ENCODE measurements around the gene NR4A1. TPM values are rescaled to one million over a fixed set of nuclear protein-coding genes. Genes with fewer than 3 reads are reported as not detected.

The NR4A1 gene
- total and polyA plus RNA-seq, 7 experiments from 2014 or later = 0.28 to 279 (median 1.1) TPM

GRCh38 chr12:52005903-52006703, 45.1 kb upstream of the NR4A1 start:
- no peaks in the 10 kb centered on the region for H3K27me3 ChIP-seq (ENCODE audit: control insufficient read depth in 2 of 2, insufficient read depth in 2 of 2, low read length in 2 of 2)
- peak overlapping the region; percentile 49 for H3K27ac ChIP-seq (ENCODE audit: low read depth, low read length)
- Mint-ChIP-seq H3K4me1 (peaks cover 6 to 28% (median 20%) of the 10 kb centered on the region in 7 donors), H3K36me3 (peaks cover 0 to 16% (median under 1%) of the 10 kb centered on the region in 5 donors), H3K4me3 (peak overlapping the region; percentile 77 to 91 (median 84)), H3K9me3 (no peaks in the 10 kb centered on the region), H3K27me3 (peaks cover 0 to 45% (median 0%) of the 10 kb centered on the region in 5 donors), H3K27ac (peak overlapping the region in 8 of 9 donors; percentile 6 to 95 (median 89))
- peaks cover 0 to 11% of the 10 kb centered on the region in 2 donors for H3K4me1 ChIP-seq (ENCODE audit: control insufficient read depth in 2 of 2, insufficient read depth in 2 of 2, low read length in 2 of 2)
- DNase-seq (peak in 1 of 9 donors; percentile 23), ATAC-seq (peak; percentile 49)
- peaks cover 0 to 3% (median 0%) of the 10 kb centered on the region in 3 experiments for H3K9me3 ChIP-seq (ENCODE audit: control insufficient read depth in 2 of 3, low read length in 3 of 3)
- H3K4me3 ChIP-seq (ENCODE audit: low read length) = no peak overlapping the region
- POLR2A ChIA-PET = interaction anchor here (0.7 to 10.3 kb wide), 7 partner anchors 14 to 91 kb away, joined by 3 to 162 read pairs (median 3); partner anchors contain the start of genes ATG101 and NR4A1
- CTCF ChIA-PET = interaction anchor here (0.6 to 13.0 kb wide), 4 partner anchors 12 to 79 kb away, joined by 3 to 316 read pairs (median 4); no protein-coding TSS in a partner anchor
- intact Hi-C loops (cut with micrococcal nuclease) = loop anchor here (1.0 to 2.0 kb wide), 6 partner anchors 13 to 120 kb away; partner anchors contain the start of genes NR4A1 (in 2 of the 2) and ACVR1B (in 1 of the 2)
- H3K36me3 ChIP-seq (ENCODE audit: control insufficient read depth in 2 of 3, insufficient read depth in 3 of 3, low read length in 3 of 3) = peaks cover 0 to 16% (median 0%) of the 10 kb centered on the region in 3 experiments

GRCh38 chr12:52006726-52007157, 44.5 kb upstream of the NR4A1 start, which contains the start of gene TAMALIN:
TAMALIN (plus strand) TSS chr12:52006946; CDS start chr12:52007020, 74 bp downstream.
- peak within 1 kb of the TSS; percentile 82 for H3K4me3 ChIP-seq (ENCODE audit: low read length)
- CTCF ChIA-PET = interaction anchor here (0.8 to 13.0 kb wide), 3 partner anchors 13 to 79 kb away, joined by 3 to 316 read pairs (median 4); no protein-coding TSS in a partner anchor
- ATAC-seq (peak; percentile 81), DNase-seq (peak; percentile 80 to 87 (median 83))
- H3K36me3 Mint-ChIP-seq = peaks cover 0 to 21% (median 7%) of the 10 kb centered on the region in 5 donors
- H3K4me1 ChIP-seq (ENCODE audit: control insufficient read depth in 2 of 2, insufficient read depth in 2 of 2, low read length in 2 of 2) = peaks cover 0 to 11% of the 10 kb centered on the region in 2 donors
- peaks cover 0 to 3% (median 0%) of the 10 kb centered on the region in 3 experiments for H3K9me3 ChIP-seq (ENCODE audit: control insufficient read depth in 2 of 3, low read length in 3 of 3)
- H3K27me3 ChIP-seq (ENCODE audit: control insufficient read depth in 2 of 2, insufficient read depth in 2 of 2, low read length in 2 of 2) = no peaks in the 10 kb centered on the region
- peaks cover 0 to 22% (median 0%) of the 10 kb centered on the region in 3 experiments for H3K36me3 ChIP-seq (ENCODE audit: control insufficient read depth in 2 of 3, insufficient read depth in 3 of 3, low read length in 3 of 3)
- peak within 1 kb of the TSS; percentile 86 to 96 (median 91) for H3K4me3 Mint-ChIP-seq
- no peaks in the 10 kb centered on the region for H3K9me3 Mint-ChIP-seq
- H3K4me1 Mint-ChIP-seq = peaks cover 6 to 28% (median 20%) of the 10 kb centered on the region in 7 donors
- intact Hi-C loops (cut with micrococcal nuclease) = loop anchor here (1.0 to 2.0 kb wide), 6 partner anchors 13 to 120 kb away; partner anchors contain the start of genes NR4A1 (in 2 of the 2) and ACVR1B (in 1 of the 2)
- POLR2A ChIA-PET = interaction anchor here (0.7 to 10.3 kb wide), 8 partner anchors 15 to 92 kb away, joined by 3 to 162 read pairs (median 4); partner anchors contain the start of genes ATG101 and NR4A1
- H3K27ac Mint-ChIP-seq = peak within 1 kb of the TSS; percentile 77 to 98 (median 94)
- peaks cover 0 to 45% (median 0%) of the 10 kb centered on the region in 5 donors for H3K27me3 Mint-ChIP-seq
- peak within 1 kb of the TSS; percentile 92 for H3K27ac ChIP-seq (ENCODE audit: low read depth, low read length)

DNA sequence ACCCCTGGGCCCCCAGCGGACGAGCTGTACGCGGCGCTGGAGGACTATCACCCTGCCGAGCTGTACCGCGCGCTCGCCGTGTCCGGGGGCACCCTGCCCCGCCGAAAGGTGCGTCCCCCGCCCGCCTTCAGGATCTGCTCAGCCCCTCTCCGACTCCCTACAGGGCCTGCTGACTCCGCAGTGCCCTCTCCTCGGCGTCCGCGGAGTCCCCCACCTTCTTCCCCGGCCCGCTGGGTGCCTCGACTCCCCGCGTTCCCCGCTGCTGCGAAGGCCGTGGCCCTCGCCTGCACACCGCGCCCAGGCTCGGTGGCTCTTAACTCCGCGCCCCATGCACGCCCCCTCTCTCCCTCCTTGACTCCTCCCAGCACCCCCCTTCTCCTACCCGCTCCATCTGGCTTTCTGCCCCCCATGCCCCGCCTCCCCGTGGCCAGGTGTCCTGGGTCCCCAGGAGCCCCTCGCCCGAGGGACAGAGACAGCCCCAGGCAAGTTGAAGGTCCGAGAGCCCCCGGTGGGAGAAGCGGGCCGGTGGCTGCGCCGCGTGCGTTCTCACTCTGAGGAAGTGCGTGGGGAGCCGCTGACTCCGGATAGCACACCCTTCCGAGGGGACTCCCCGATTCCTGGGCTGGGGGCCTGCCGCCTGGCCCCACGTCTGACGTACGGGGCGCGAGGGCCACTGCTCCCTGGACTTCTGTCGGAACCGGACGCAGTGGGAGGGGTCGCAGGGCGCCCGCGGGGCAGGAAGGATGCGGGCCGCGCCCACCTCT, 43.9 kb upstream of the NR4A1 start:
- peak overlapping the region; percentile 82 for H3K4me3 ChIP-seq (ENCODE audit: low read length)
- DNase-seq (peak; percentile 54 to 77 (median 74)), ATAC-seq (peak; percentile 64)
- H3K36me3 ChIP-seq (ENCODE audit: control insufficient read depth in 2 of 3, insufficient read depth in 3 of 3, low read length in 3 of 3) = peaks cover 0 to 26% (median 0%) of the 10 kb centered on the region in 3 experiments
- ChIA-PET CTCF (interaction anchor here (0.8 to 13.0 kb wide), 4 partner anchors 14 to 78 kb away, joined by 3 to 316 read pairs (median 4); no protein-coding TSS in a partner anchor), POLR2A (interaction anchor here (0.7 to 10.3 kb wide), 7 partner anchors 13 to 74 kb away, joined by 3 to 162 read pairs (median 3); partner anchors contain the start of genes ATG101 and NR4A1)
- peaks cover 0 to 45% (median 0%) of the 10 kb centered on the region in 5 donors for H3K27me3 Mint-ChIP-seq
- peaks cover 0 to 27% (median 11%) of the 10 kb centered on the region in 5 donors for H3K36me3 Mint-ChIP-seq
- peaks cover 0 to 3% (median 0%) of the 10 kb centered on the region in 3 experiments for H3K9me3 ChIP-seq (ENCODE audit: control insufficient read depth in 2 of 3, low read length in 3 of 3)
- peak overlapping the region; percentile 77 to 98 (median 94) for H3K27ac Mint-ChIP-seq
- H3K27ac ChIP-seq (ENCODE audit: low read depth, low read length) = peak overlapping the region; percentile 92
- intact Hi-C loops (cut with micrococcal nuclease) = loop anchor here in 1 of 2 donors (2.0 kb wide), 1 partner anchor 43 kb away; the partner anchor contains the start of gene NR4A1
- peak overlapping the region; percentile 86 to 96 (median 91) for H3K4me3 Mint-ChIP-seq
- peaks cover 0 to 11% of the 10 kb centered on the region in 2 donors for H3K4me1 ChIP-seq (ENCODE audit: control insufficient read depth in 2 of 2, insufficient read depth in 2 of 2, low read length in 2 of 2)
- H3K27me3 ChIP-seq (ENCODE audit: control insufficient read depth in 2 of 2, insufficient read depth in 2 of 2, low read length in 2 of 2) = no peaks in the 10 kb centered on the region
- no peaks in the 10 kb centered on the region for H3K9me3 Mint-ChIP-seq
- peaks cover 6 to 28% (median 20%) of the 10 kb centered on the region in 7 donors for H3K4me1 Mint-ChIP-seq

GRCh38 chr12:52007982-52008510, 43.2 kb upstream of the NR4A1 start:
- H3K4me3 Mint-ChIP-seq = peak overlapping the region; percentile 86 to 96 (median 91)
- POLR2A ChIA-PET = interaction anchor here (0.7 to 10.3 kb wide), 3 partner anchors 14 to 1146 kb away, joined by 3 to 162 read pairs (median 3); no protein-coding TSS in a partner anchor
- H3K4me1 Mint-ChIP-seq = peaks cover 6 to 28% (median 20%) of the 10 kb centered on the region in 7 donors
- ATAC-seq (no peak), DNase-seq (no peak)
- H3K27me3 Mint-ChIP-seq = peaks cover 0 to 45% (median 0%) of the 10 kb centered on the region in 5 donors
- intact Hi-C loops (cut with micrococcal nuclease) = loop anchor here in 1 of 2 donors (2.0 kb wide), 1 partner anchor 43 kb away; the partner anchor contains the start of gene NR4A1
- Histone ChIP-seq H3K27me3 (ENCODE audit: control insufficient read depth in 2 of 2, insufficient read depth in 2 of 2, low read length in 2 of 2) (no peaks in the 10 kb centered on the region), H3K9me3 (ENCODE audit: control insufficient read depth in 2 of 3, low read length in 3 of 3) (peaks cover 0 to 3% (median 0%) of the 10 kb centered on the region in 3 experiments), H3K4me1 (ENCODE audit: control insufficient read depth in 2 of 2, insufficient read depth in 2 of 2, low read length in 2 of 2) (peaks cover 0 to 11% of the 10 kb centered on the region in 2 donors), H3K4me3 (ENCODE audit: low read length) (peak overlapping the region; percentile 82), H3K36me3 (ENCODE audit: control insufficient read depth in 2 of 3, insufficient read depth in 3 of 3, low read length in 3 of 3) (peaks cover 0 to 30% (median 0%) of the 10 kb centered on the region in 3 experiments), H3K27ac (ENCODE audit: low read depth, low read length) (peak overlapping the region; percentile 92)
- H3K9me3 Mint-ChIP-seq = no peaks in the 10 kb centered on the region
- CTCF ChIA-PET = interaction anchor here (1.3 to 13.0 kb wide), 2 partner anchors 14 to 15 kb away, joined by 3 to 316 read pairs; no protein-coding TSS in a partner anchor
- H3K27ac Mint-ChIP-seq = peak overlapping the region; percentile 74 to 98 (median 94)
- H3K36me3 Mint-ChIP-seq = peaks cover 0 to 32% (median 11%) of the 10 kb centered on the region in 5 donors

DNA sequence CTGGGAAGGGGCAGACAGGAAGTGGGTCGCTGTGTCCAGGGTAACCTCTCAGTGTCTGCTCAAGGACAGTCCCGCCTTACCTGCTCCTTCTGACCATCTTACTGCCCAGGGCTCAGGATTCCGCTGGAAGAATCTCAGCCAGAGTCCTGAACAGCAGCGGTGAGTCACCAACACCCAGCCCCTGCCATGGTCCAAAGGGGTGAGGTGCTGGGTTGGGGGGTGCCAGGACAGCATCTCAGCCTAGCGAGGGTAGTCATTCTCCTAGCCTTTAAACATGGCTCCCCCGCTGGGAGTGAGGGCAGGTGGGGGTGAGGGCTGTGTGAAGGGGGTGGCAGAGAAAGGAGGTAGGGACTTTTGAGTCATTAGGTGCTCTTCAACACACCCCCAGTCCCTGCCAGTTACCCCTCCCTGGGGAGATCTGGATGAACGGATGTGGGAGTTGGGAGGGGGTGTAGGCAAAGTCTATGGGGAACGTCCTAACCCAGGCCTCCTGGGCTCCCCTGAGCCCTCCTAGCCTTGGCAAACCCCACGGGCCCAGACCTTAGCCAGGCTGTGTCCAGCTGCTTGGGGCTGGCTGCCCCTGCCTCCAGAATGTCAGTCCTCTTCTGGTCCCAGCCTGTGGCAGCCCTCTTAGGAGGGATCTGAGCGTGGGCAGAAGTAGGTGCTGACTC, 42.0 kb upstream of the NR4A1 start:
- H3K36me3 Mint-ChIP-seq = peaks cover 0 to 43% (median 11%) of the 10 kb centered on the region in 5 donors
- peak overlapping the region; percentile 92 for H3K27ac ChIP-seq (ENCODE audit: low read depth, low read length)
- peaks cover 0 to 3% (median 0%) of the 10 kb centered on the region in 3 experiments for H3K9me3 ChIP-seq (ENCODE audit: control insufficient read depth in 2 of 3, low read length in 3 of 3)
- H3K9me3 Mint-ChIP-seq = no peaks in the 10 kb centered on the region
- peak overlapping the region in 6 of 10 donors; percentile 59 to 96 (median 91) for H3K4me3 Mint-ChIP-seq
- intact Hi-C loops (cut with micrococcal nuclease) = no loop called here
- no peak overlapping the region for H3K4me3 ChIP-seq (ENCODE audit: low read length)
- DNase-seq = no peak
- ChIA-PET POLR2A (interaction anchor here (0.7 to 10.3 kb wide), 2 partner anchors 13 to 1147 kb away, joined by 3 to 162 read pairs; no protein-coding TSS in a partner anchor), CTCF (interaction anchor here (13.0 kb wide), 1 partner anchor 13 kb away, joined by 316 read pairs; no protein-coding TSS in a partner anchor)
- H3K36me3 ChIP-seq (ENCODE audit: control insufficient read depth in 2 of 3, insufficient read depth in 3 of 3, low read length in 3 of 3) = peaks cover 0 to 41% (median 5%) of the 10 kb centered on the region in 3 experiments
- H3K27me3 Mint-ChIP-seq = peaks cover 0 to 37% (median 0%) of the 10 kb centered on the region in 5 donors
- peaks cover 0 to 11% of the 10 kb centered on the region in 2 donors for H3K4me1 ChIP-seq (ENCODE audit: control insufficient read depth in 2 of 2, insufficient read depth in 2 of 2, low read length in 2 of 2)
- H3K27ac Mint-ChIP-seq = peak overlapping the region in 8 of 9 donors; percentile 82 to 98 (median 95)
- ATAC-seq = no peak
- H3K27me3 ChIP-seq (ENCODE audit: control insufficient read depth in 2 of 2, insufficient read depth in 2 of 2, low read length in 2 of 2) = no peaks in the 10 kb centered on the region
- H3K4me1 Mint-ChIP-seq = peaks cover 6 to 28% (median 20%) of the 10 kb centered on the region in 7 donors
